NK-92 (cell line): ENCODE results near the gene KRT1.
"Not testable (repeated sequence)": the region's sequence is repeated elsewhere in the genome, so short reads cannot be mapped to it uniquely, and the experiment has no call there.

Source experiments
- DNase-seq: peaks from one replicate; lab custom pipeline; 2025; ENCODE audit not compliant: unreplicated experiment; lab: John Stamatoyannopoulos, UW

KRT1 gene

DNA sequence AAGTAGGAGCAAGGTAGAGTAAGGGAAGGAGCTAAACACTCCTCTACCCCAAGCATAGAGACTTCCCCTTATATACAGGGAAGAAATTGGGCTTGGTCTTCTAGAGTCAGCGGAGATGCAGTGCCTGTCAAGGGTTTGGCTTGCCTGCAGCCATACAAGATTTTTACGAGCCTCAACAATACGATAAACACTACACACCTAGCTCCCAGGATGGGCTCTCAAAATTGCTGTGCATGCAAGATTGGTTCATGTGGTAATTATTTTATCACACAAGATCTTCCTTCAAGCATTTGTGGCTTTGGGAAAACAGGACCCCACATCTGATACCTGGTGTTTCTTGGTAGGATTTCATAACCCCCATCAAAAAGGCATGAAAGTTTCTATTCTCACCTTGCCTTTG, at the start of gene KRT1:
KRT1 (minus strand) TSS at position 45 of the 400 bp plus-strand sequence. CDS start 59 bp downstream, outside the sequence.
- no peak for DNase-seq

GRCh38 chr12:52729147-52729546, 48.9 kb upstream of the KRT1 start:
- no peak for DNase-seq

DNA sequence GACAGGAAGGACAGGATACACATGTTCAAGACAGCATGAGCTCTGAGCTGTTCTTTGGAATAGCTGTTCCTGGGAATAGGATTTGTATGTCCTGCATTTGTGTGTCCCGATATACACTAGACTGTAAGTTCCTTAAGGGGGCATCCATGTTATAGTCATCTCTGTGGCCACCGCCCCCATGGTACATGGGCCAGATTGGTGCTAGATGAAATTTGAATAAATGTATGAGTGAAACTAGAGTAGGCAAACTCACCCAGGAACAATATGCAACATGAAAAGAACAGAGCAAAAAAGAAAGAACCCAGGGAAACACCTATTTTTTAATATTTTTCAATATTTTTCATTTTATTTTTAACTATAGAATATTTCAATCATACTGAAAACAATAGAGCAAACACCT, 48.2 kb upstream of the KRT1 start:
- DNase-seq, result no peak

GRCh38 chr12:52727037-52727436, 46.8 kb upstream of the KRT1 start:
- DNase-seq, result no peak

GRCh38 chr12:52726451-52726850, 46.2 kb upstream of the KRT1 start:
- DNase-seq, result no peak

DNA sequence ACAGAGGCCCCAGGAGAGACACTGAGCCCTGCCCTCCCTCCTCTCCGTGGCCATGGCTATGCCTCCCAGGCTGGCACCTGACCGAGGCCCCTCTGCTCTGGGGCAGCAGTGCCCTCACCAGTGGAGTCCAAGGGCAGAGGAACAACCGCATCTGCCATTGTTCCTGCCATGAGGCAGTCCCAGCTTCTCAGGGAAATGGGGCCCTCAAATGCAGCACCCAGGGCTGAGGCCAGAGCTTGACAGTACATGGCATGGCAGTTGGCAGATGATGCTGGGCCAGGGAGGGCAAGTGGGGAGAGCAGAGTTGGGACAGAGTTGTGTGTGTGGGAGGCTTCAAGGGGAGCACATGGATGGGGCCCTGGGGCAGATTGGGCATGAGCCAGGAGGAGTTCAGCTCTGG, 44.2 kb upstream of the KRT1 start:
- DNase-seq, result no peak

DNA sequence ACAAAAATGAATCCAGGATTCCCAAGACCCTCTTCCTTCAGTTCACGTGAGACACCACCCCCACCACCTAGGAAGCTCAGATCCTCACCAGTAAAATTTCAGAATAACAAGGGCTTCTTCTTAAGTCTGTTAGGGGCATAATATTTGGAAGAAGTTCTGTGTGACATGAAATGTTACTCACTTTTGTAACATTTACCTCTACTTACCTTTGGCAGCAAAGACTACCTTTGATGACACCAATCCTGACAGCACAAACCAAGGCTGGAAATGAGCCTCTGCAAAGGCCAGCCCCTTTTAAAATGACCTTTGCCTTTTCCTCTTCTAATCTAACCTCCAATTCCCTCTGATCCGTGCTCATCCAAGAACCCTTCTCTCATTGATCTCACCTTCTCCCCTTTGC, 42.5 kb upstream of the KRT1 start:
- no peak for DNase-seq

GRCh38 chr12:52721838-52722470, 41.7 kb upstream of the KRT1 start:
- DNase-seq, result no peak

DNA sequence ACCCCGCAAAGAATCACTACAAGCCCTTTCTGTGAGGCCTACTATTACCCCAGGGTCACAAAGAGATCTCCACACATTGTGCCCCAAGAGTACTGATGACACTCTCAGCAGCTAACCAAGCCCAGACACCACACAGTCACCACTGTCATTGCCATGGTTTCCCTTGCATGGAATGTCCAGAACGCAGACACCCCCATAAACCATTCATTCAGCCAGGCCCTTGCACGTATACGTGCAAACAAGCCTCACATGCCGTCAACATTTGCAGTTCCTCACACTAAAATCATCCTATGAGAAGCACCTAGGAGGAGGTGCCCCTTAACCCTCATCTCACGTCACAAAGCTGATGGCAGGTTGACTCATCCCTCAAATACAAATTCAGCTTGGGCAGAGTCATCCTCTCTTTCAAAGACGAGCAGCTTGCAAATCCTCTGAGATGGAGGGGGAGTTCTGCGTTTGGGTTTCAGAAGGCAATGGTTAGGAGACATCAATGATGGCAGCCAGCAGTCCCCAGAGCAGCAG, 40.2 kb upstream of the KRT1 start:
- DNase-seq, result no peak

DNA sequence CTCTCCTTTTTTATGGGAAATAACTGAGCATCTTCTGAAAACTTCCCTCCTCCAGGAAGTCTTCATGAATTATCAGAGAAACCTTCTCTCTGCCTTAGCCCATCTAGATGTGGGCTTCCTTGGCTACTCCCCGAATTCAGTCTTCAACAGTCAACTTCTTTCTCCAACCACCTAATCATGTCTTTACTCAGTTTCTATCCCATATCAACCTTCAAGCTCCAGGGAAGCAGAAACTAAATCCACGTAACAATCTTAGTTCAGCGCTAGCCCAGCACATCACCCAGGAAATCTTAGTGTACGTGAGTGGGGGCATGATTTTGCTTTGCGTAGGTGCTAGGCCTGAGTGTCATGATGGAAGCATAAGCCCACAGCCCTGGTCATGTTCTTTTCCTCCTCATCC, 35.9 kb upstream of the KRT1 start:
- DNase-seq, result no peak

DNA sequence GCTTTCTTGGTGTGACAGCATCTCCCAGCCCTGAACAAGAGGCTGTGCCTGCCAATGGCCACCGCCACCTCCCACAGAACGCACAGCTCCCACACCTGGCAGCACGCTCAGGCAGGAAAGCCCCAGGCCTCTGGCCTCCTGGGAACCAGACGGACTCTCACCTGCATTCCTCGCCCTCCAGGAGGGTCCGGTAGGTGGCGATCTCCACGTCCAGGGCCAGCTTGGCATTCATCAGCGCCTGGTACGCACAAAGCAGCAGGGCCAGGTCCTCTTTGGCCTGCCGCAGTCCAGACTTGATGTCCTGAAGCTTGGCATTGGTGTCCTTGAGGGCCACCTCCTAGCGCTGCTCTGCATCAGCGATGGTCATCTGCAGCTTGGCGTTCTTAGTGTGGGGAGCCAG, 35.2 kb upstream of the KRT1 start:
- DNase-seq, result no peak

GRCh38 chr12:52714887-52715281, 34.7 kb upstream of the KRT1 start:
- DNase-seq, result no peak

DNA sequence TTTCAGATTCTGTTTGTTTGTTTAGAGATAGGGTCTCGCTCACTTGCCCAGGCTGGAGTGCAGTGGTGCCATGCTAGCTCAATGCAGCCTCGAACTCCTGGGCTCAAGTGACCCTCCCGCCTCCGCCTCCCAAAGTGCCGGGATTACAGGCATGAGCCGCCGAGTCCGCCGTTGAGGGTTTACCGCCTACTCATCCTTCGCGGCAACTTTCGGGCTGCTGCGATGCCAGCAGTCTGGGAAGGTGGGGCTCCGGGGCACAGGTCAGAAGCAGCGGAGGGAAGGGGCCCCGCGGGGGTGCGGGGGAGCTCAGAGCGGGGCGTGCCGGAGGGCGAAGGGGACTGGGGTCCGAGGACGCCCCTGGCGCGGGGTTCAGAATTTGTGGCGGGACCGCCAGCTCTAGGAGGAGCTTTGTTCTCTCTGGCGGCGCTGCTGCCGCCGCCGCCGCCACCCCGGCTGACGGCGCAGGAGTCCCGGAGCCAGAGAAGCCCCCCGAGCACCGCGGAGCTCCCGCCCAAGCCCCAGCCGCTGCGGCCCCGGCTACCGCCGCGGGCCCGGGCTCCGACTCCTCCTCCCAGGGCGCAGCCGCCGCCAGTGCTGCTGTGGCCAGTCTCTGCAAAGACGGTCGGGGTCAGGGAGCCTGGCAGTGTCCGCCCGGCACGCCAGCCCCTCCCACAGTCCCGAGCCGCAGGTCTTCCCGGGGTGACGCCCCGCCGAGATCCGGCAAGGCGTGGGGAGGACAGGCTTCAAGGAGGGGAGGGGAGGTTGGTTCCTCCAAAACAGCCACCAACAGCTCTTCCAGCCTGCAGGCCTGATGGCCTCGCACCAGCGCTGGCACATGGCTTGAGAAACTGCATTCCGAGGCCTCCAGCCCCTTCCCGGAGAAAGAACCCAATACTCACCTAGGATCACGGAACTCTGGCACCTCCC, 34.0 kb upstream of the KRT1 start:
- no peak for DNase-seq

GRCh38 chr12:52712122-52712521, 31.9 kb upstream of the KRT1 start:
- DNase-seq, result not testable (repeated sequence)

- no peak for DNase-seq
Measured at GRCh38 chr12:52710730-52711129, 30.5 kb upstream of the KRT1 start.

- DNase-seq, result no peak
Measured at GRCh38 chr12:52708010-52708409, 27.8 kb upstream of the KRT1 start.

GRCh38 chr12:52704464-52704863, 24.3 kb upstream of the KRT1 start:
- no peak for DNase-seq

- DNase-seq, result no peak
Measured at GRCh38 chr12:52703878-52704277, 23.7 kb upstream of the KRT1 start.

DNA sequence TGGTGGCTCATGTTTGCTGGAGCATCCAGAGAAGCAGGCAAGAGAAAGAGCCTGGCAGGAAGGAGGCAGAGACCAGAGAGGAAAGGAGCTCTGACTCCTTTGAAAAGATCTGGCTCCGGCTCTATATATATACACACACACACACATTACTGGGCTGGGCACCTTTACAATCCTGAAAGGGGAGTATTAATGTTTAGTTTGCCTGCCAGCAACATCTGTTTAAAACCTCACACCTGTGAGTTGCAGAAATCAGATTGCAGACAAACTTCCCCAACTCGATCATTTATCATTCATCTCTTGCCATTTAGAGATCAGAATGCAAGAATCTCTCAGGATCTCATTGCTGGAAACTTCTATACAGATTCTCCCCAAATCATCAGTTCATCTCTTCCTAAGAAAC, 23.2 kb upstream of the KRT1 start, which contains the start of gene KRT77:
KRT77 (minus strand) TSS at position 101 of the 400 bp plus-strand sequence; CDS start at position 11, 90 bp downstream.
- DNase-seq, result no peak

DNA sequence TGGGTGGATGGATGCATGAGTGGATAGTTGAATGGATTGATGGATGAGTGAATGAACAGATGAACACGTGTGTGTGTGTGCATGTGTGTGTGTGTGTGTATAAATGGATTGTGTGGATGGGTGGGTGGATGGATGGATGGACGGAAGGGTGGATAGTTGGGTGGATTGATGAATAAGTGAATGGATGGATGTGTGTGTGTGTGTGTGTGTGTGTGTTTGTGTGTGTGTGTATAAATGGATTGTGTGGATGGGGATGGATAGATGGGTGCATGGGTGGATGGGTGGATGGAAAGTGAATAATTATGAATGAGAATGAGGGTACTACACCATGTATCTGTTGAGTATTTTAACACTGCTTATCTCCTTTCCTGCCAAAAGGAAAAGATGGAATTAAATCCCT, 22.1 kb upstream of the KRT1 start:
- DNase-seq, result no peak

DNA sequence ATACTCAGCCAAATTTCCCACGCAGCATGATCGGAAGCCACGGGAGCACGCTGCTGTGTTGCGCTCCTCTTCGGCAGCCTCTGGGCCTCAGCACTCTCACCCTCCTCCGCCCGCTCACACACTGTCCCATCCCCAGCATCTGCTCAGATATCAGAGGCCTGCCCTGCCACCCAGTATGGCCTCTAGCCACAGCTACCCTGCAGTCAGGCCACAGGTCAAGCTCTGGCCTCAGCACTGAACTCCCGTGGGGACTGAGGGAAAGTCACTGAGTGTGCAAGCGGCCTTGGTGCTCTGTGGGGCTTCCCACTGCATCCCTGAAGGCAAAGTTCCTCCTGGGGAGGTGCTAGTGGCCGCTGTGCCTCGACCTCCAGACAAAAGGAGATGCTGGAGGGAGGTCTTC, 21.1 kb upstream of the KRT1 start:
- DNase-seq, result no peak

DNA sequence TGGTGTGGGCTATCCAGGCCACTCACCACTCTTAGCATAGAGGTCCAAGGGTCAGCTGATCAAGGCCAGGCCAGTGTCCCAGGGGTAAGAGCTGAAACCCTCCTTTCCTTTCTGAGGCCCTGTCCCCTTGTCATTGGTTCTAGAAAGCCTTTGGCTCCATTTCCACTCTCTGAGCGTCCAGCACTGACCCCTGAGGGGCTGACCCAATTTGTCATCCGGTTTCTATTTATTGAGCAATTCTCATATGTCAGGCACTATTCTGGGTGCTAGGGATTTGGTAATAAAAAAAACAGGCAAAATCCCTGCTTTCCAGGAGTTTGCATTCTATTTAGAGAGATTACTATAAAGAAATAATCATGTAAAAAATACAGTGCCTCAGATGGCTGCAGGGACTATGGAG, 19.8 kb upstream of the KRT1 start:
- DNase-seq, result no peak
